ENCODE measurements around the gene STARD13.
A peak's percentile ranks its signal among the peaks of the same experiment; 100 is the strongest.
"Not testable (repeated sequence)": the region's sequence is repeated elsewhere in the genome, so short reads cannot be mapped to it uniquely, and the experiment has no call there.

STARD13 gene

DNA sequence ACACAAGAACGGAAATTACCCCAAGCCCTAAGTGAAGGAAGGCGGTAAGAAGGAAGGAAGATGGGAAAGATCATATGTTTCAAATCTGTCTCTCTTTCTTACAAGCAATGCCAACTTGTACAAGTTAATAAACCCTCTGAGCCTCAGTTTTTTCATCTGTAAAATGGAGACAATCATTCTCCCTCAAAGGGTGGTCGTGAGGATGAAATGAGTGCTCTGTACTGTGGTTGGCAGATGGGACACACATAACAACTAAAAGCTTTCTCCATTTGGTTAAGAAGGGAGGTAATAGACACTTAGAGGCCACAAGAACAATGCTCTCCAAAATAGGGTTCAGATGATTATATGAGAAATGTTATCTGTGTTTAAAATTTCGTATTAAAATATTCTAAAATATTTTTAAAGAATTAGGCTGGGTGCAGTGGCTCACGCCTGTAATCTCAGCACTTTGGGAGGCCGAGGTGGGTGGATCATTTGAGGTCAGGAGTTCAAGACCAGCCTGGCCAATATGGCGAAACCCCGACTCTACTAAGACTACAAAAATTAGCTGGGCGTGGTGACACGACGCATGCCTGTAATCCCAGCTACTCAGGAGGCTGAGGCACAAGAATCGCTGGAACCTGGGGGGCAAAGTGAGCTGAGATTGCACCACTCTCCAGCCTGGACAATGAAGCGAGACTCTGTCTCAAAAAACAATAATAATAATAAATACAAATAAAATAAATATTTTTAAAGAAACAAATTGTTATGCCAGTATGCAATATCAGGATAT is 89.7 kb downstream of the STARD13 start:
- no peak for DNase-seq

DNA sequence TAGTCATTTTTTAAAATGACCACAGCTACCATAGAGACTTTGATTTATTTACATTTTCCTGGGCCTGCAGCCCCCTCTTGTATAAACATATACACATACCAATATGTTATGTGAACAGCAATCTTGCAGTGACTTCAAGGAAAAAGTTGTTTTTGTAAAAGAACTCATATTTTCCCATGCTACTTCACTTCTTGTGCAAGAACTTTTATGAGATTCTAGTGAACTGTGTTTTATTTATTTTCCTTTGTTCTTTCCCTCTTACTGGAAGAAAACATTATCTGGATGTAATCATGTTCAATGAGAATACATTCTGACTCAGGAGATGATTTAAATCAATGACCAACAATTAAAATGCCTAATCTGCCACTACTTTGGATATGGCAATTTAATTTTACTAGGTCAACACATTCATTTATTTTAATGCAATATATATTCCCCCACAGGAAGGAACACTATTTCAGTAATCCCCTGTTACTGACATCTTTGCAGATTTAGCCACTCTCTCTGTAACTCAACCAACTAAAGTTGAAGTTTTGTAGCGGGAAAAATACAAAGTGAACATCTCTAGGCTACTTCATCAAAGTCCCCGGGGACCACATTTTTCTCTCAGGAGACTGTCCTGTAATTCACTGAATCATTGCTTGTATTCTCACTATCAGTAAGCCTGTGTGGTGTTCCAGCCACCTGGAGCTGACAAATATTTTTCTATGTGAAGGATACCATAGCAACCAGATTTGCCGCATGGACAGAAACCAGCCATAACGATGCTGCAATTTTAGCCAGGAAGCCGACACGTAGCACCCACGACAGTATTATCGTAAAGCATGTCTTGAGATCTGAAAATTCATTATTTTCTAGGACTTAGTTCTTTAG is 90.5 kb downstream of the STARD13 start:
- peak; percentile 31 for DNase-seq

DNA sequence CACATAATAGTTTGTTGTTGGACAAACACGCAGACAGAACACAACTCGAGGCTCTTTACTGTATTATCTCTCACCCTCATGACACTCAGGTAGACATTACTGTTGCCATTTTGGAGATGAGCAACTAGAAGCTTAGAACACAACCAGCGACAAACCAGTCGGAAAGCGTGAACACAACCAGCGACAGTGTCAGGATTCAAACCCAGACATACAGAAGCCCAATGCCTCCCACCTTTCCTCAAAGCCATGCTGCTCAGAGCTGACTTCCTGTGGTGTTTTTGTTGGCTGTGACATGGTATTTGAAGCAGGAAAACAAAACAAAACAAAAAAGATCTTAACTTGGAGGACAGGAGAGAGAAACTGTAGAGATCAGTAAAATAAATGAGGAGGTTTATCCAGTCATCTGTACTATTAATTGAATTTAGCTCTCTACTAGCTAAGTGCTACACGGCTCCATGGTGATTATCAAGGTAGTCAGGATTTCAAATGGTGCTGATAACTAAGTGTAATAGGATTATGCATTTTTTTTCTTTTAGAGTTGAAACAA is 92.1 kb downstream of the STARD13 start:
- no peak for DNase-seq

DNA sequence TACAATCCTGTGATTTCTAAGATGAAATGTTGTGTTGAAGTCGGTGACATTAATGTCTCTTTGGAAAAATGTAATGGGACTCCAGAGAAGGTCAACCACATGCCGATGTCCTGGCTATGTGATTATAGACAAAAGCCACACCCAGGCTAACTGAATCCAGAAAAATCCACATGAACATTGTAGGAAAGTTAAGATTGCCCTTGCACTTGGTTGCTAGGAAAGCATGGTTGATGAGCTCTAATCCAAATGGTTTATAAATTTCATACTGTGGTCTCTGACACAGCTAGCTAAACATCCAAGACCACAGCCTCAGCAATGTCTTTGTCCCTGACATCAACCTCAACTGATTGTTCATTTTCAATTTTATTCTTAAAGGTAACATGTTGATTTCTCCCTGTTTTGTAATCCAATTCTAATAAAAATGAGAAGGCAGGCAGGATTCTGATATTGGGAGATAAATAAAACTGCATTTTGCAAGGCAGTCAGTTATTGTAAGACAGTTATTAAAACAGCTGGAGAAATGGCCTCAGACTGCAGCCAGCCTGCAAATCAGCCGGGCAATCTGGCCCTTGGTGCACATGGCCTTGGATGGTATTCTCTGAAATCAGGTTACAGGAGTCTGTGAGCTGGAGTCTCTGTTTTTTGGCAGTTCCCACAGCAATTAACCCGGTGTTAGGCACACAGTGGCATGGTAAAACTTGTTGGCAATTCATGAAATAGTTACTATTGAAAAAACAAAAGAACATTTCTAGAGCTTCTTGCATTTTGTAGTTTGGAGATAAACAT is 93.9 kb downstream of the STARD13 start:
- no peak for DNase-seq

- DNase-seq: no peak
These were observed 96.1 kb downstream of the STARD13 start for GRCh38 chr13:33189470-33189869.

GRCh38 chr13:33188093-33188882 is 97.3 kb downstream of the STARD13 start:
- DNase-seq: no peak

DNA sequence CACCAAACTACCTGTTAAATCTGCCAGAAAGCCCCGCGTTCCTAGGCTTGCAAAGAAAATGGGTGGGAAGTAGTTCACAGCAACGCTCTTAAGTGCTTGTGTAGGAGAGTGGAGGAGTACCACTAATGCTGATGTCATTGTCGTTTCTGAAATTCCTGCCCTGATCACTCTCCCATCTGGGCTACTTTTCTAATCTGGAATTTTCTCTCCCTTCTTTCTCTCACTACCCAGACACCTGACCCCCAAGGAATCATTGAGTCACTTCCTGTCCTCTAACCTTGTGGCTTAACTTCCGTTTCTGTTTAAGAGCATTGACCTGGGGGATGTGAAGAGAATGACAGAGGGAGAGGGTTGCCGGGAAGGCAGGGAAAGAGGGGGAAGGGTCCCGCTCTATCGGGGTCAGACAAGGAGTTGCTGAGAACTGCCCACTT is 98.7 kb downstream of the STARD13 start:
- DNase-seq: peak; percentile 58

GRCh38 chr13:33185853-33186252 is 99.7 kb downstream of the STARD13 start:
- no peak for DNase-seq

DNA sequence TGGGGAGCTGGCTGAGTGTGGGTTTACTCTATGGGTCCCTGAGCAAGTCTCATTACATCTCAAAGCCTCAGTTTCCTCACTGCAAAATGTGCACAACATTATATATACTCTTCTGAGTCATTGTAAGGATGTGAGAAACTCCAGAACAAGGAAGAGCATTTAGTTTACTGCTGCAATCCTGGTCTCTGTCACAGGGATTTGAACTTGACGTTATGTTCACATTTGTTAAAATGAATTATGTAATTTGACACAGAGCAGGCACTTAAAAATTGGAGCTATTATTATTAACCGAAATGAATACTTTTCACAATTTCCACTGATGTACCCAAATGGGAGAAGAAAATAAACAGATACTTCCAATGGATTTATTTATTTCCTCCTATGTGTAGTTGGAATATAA is 101.0 kb downstream of the STARD13 start:
- no peak for DNase-seq

- no peak for DNase-seq
These were observed 101.5 kb downstream of the STARD13 start for GRCh38 chr13:33184112-33184490.

DNA sequence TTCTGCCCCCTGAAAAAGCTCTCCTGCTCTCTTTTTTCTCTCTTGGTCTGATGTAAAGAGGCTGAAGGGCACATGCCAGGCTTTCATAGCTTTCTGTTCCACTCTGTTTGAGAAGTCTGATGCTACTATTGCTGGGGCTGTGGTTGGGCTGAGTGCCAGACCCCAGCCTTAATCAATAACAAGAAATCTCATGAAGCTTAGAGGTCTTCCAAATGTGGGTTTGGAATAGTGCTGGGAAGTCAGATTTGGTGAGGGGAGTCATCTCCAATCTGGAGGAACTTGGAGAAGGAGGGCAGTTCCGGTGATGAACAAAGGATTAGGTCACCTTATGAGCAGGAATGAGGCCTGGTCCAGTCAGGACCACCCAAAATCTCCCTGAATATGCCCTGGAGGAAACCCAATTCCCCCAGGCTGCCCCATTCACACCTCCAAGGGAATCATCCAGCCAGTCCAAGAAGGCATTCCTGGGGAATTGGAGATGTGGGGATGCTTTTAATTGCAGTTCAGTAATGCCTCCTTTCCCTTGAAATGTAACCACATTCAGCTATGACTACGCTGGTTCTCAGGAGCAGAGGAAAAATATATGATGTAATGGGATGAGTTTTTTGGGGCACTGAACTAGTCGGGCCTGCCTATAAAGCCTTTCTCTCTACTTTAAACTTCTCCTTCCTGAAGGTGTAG is 102.0 kb downstream of the STARD13 start:
- no peak for DNase-seq

DNA sequence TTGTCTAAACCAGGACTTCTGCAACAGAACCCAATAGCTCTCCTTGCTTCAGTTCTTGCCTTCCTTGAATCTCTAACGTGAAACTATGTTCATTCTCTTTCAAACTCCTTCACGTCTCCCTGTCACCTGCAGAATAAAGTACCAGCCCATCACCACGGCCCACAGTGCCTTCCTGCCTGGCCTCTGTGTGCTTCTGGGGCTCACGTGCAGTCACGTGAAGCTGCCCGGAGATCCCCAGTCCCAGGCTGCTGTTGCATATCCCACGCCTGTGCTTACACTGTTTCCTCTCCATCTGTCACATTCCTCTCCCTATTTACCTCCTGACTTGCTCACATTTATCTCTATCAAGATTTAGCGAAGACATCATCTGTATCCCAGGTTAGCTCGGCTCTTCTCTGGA is 102.8 kb downstream of the STARD13 start:
- DNase-seq: no peak

DNA sequence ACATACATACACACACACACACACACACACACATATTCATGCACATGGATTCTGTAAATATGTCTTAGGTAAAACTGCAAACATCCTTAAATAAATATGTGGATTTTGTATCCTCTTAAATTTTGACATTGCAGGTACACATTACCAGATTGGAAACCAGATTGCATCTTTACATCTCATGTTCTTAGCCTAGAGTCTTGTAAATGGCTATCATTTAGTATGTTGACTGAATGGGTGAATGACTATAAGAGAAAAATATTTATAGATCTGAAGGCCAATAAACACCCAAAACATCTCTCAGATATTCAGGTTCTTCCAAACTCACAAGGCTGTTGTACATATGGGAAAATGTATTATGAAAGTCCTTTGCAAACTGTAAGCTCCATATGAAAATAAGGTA is 104.3 kb downstream of the STARD13 start:
- DNase-seq: no peak

DNA sequence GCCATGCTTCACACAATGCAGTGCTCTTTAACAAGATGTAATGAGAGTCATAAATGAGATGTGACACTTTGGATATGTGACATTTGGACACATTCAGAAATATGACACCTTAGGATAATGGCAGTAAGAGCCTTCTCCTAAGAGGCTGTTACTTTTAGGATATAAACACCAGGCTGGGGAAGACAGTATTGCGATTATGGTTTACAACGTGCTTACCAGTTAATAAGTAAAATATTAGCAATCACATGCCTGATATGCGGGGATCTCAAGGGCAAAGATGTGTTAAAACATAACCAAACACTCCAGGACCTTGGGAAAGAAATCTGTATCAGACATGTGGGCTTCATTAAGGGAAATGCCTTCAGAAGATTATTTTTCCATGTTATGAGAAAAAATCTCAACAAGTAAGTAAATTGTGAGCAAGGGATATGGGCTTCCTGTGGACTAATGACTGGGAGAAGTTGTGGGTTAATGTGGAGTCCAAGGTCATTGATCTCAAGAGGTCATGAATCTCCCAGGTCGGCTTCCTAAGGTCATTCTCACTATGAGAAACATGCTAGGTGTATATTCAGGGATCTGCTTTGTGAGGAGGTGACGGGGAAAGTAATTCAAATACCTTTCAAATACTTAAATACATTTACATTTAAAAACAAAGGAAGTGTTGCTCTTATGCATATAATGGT is 105.3 kb downstream of the STARD13 start:
- no peak for DNase-seq

GRCh38 chr13:33179463-33179862 is 106.1 kb downstream of the STARD13 start:
- no peak for DNase-seq

DNA sequence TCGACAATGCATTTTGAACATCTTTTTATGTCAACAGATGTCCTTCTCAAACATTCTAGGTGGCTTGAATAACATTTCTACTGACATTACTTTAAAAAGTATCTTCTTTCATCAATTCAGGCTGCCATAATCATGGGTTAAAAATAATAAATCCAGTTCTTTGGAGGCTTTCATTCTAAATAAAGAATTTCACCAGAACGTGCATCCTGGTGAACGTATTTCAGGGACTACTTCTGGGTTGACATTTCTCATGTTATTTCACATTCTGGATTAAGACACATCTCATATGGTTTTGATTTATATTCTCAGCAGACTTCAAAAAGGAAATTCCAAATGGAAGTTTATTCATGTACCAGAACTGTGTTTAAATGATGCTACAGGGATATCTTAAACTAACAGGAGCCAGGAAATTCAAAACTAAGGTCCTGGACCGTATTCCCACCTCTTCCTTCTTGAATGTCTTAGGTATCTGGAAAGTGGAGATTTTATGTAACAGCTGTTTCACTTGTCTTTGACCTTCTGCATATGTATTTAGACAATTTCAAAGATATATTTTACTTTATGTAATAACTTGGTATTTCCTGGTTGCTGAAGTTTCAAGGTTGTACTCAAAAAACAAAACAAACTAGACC is 107.2 kb downstream of the STARD13 start:
- DNase-seq: no peak

DNA sequence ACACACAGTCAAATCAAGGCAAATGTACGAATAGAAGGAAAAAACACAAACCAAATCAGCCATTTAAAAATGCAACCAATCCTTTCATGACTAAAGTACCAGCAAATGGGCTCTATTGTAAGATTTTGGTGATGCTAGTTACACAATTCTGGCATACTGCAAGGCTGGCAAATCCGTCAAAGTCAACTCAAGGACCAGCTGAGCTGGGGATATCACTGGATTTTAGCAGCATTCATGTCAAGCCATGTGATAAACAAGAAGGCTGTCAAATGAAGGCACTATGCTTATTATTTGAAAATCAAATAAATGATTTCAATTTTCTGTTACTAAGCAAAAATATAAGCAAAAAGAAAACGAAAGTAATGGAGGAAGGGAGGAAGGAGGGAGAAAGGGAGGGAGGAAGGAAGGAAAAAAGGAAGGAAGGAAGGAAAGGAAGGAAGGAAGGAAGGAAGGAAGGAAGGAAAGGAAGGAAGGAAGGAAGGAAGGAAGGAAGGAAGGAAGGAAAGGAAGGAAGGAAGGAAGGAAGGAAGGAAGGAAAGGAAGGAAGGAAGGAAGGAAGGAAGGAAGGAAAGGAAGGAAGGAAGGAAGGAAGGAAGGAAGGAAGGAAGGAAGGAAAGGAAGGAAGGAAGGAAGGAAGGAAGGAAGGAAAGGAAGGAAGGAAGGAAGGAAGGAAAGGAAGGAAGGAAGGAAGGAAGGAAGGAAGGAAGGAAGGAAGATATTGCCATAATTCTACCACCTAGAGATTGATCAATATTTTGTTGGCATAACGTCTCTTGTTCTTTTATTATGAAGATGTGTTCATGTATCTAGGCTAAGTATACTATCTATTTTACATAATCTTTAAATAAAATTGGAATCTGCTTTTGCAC is 108.0 kb downstream of the STARD13 start:
- DNase-seq: not testable (repeated sequence)

DNA sequence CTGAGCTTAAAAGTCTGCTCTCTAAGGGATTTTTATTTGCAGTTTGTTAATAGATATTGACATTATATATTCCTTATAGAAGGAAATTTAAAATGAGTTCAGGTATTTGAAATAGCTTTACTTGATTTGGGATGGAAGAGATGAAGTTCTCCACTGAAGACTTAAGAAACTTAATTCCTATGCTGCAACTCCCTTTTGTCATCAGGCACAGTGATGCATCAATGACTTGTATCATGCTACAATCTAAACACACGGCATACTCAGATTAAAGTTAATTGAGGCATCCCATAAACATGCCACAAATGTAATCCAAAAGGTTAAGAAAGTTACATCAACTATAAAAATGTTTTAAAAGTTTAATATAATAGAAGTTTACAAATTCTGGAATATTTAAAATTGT is 109.0 kb downstream of the STARD13 start:
- DNase-seq: no peak

- DNase-seq: no peak
These were observed 109.6 kb downstream of the STARD13 start for GRCh38 chr13:33175991-33176390.
